Body of pancreas (tissue), 4 donors: ENCODE results near the gene FAM111B.

Source experiments
- CTCF ChIP-seq, 7 experiments: fragments of 450-650 bp in 4 of 7; fragments of 200-600 bp in 3 of 7; sonication (generic) in 3 of 7; IDR thresholded peaks; one replicate each; pipeline ENCODE4 v1.5.1; 2016 to 2019; ENCODE audit warnings: antibody characterized with exemption in 7 of 7
- POLR2A ChIP-seq, 3 donors: fragments of 450-650 bp; IDR thresholded peaks; one replicate each; pipeline ENCODE4 v1.6.1; 2016; ENCODE audit warnings: antibody characterized with exemption in 3 of 3, mild to moderate bottlenecking in 2 of 3

- no peak for TF ChIP-seq CTCF (IDR thresholded peaks at IDR 0.05)
- TF ChIP-seq POLR2A (IDR thresholded peaks at IDR 0.05): no peak
These were observed 45.4 kb downstream of the FAM111B start for GRCh38 chr11:59152312-59152951.
